Retina (tissue), 1 donor: ENCODE data around the gene NOX5.

Experiments used
- DNase-seq: peaks from one replicate; pipeline ENCODE4 v3.0.0-alpha.2; 2016

NOX5 gene

GRCh38 chr15:68992696-68993095 is 21.8 kb upstream of the NOX5 start:
- no peak for DNase-seq

DNA sequence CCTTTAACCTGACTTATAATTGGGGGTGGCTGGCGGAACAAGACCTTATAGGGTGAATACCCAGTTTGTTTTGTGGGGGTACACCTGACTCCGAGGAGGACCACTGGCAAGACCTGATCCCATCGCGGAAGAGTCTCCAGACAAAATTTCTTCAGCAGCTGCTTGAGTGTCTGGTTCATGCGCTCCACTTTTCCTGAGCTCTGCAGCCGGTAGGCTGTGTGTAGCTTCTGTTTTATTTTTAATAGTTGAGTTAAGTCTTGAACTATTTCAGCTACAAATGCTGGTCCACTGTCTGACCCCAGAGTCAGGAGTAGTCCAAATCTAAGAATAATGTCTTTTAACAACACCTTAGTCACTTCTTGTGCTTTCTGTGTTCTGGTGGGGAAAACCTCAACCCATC is 21.2 kb upstream of the NOX5 start:
- DNase-seq = no peak

- DNase-seq = no peak
Observed at GRCh38 chr15:68994149-68994548, 20.3 kb upstream of the NOX5 start.

GRCh38 chr15:68994981-68995761 is 19.3 kb upstream of the NOX5 start:
- no peak for DNase-seq

- no peak for DNase-seq
Observed at GRCh38 chr15:68997050-68997449, 17.4 kb upstream of the NOX5 start.

DNA sequence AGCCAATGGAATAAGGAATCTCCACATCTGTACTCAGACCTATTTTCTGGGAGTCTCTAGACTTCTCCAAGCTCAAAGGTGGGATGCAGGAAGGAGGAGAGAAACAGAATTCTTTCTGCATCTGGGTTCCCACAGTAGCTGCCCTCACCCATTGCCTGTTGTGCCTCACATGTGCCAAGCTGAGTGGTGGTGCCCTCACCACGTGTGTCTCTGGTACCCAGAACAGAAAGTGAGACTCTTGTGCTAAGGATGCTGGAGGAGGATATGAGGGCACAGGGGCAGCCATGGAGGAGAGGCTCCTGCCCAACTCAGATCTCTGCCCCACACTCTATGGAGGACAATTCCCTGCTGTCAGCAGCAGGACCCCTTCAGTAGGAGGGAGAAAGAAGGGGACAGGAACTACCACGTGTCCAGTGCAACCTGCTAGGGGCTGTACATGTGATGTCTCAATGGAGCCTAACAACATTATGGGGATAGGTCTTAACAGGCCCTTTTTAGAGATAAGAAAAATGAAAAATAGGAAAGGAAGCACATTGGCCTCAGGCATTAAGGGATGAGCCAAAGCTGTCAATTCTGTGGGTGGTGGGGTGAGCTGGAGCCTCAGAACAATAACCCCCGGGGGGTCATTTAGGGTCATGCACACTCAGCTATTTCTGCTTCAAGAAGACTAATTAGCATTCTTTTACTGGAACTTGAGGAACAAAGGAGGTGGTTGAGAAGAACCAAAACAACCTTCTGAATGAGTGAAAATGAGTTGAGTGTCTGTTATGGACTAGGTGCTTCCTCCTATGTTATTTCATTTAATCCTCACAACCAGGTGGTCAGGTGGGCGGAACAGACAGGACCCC is 16.3 kb upstream of the NOX5 start:
- no peak for DNase-seq

GRCh38 chr15:68999091-68999490 is 15.4 kb upstream of the NOX5 start:
- no peak for DNase-seq

DNA sequence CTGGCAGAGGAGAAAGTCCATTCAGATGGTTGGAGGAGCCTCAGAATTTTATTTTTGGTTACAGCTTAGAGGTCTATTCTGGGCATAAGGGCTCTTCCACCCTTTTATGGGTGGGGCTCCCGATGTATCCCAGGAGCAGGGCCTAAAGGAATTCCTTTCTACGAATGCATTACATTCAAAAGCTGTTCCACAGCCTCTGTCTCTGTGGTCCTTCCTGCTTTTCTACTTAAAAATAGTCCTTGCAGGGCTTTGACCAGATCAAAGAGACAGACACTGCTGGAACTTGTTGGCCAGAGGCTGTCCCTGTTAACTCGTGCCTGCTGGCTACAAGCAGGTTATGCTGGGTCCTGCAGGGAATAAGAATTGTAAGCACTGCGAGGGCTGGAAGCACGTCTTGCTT is 14.4 kb upstream of the NOX5 start:
- no peak for DNase-seq

GRCh38 chr15:69000725-69001503 is 13.6 kb upstream of the NOX5 start:
- DNase-seq = no peak

DNA sequence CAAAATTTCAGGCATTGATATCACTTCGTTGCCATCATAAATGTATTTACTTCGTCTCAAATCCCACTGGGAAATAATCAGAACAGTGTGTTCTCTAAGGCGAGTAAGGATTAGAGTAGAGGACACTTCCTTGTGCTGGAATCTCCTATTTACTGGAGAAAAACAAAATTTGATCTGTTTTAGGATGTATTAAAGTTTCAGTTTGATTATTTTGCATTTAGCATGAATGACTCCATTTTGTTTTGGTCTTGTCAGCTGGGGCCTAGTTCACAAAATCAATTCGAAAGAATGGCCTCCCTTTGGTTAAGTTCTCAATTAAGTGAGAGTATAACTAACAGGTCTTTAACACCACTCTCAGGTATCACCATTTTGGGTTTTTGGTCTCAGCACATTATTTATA is 11.7 kb upstream of the NOX5 start:
- DNase-seq = no peak

DNA sequence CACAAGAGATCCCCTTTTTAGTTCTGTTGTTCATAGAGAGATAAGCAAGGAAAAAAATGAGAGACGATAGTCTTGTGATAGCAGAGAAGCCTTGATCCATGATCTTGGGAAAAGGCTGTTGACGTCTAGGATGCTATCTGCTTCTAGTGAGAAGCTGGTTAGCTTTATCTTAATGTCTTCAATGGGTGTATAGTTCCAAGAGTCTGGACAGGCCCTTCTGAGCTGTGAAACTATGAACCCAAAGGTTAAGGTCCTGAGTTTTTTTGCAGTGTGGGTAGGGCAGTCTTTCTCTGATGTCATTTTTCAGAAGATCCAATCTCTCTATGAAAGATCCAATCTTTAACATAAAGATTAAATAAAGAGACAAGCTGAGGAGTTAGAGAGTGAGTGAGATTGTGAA is 10.5 kb upstream of the NOX5 start:
- no peak for DNase-seq

- no peak for DNase-seq
Observed at GRCh38 chr15:69008056-69008455, 6.4 kb upstream of the NOX5 start.

DNA sequence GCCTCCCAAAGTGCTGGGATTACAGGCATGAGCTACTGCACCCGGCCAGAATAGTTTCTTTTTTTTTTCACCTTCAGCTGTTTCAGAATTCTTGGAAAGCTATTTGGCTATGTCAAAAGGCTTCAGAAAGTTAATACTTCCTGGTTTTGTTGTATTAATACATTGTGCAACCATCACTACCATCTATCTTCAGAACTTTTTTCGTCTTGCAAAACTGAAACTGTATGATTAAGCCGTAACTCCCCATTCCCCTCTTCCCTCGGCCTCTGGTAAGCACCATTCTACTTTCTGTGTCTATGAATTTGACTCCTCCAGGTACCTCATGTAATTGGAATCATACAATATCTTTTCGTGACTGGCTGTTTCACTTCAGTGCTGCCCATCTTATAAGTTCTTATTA is 5.2 kb upstream of the NOX5 start:
- DNase-seq = no peak

- no peak for DNase-seq
Observed at GRCh38 chr15:69011641-69012040, 2.9 kb upstream of the NOX5 start.

- DNase-seq = no peak
Observed at GRCh38 chr15:69012761-69013364, 1.6 kb upstream of the NOX5 start.

DNA sequence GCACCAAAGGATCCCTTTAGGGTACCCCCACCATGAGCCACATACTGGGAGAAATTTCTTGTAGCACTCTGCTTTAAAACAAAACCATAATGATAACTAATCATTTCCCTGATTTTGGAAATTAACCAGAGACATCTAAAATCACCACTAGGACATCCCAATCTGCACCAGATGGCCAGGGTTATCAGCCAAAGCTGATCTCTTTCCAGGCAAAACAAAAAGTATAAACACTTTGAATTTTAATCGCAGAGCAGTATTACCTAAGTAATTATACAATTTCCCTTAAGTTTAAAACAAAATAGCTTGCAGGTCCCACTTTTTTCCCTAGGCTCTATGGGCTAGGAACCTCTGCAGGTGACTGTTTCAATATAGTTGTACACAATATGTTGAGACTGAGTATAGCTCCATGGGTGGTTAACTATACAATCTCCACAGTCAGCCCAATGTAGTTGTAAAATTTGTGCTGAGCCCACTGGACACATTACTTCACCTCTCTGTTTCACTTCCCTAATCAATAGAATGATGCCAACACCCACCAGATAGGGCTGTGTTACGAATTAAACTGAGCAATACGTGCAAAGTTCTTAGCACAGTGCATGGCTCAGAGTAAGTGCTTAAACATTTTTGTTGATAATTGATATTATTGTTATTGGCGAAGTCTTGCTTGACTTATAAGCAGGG is 629 bp upstream of the NOX5 start:
- DNase-seq = no peak

- DNase-seq = no peak
Observed at GRCh38 chr15:69015591-69015990, 1.1 kb downstream of the NOX5 start.

GRCh38 chr15:69016021-69016595 is 1.6 kb downstream of the NOX5 start:
- no peak for DNase-seq

DNA sequence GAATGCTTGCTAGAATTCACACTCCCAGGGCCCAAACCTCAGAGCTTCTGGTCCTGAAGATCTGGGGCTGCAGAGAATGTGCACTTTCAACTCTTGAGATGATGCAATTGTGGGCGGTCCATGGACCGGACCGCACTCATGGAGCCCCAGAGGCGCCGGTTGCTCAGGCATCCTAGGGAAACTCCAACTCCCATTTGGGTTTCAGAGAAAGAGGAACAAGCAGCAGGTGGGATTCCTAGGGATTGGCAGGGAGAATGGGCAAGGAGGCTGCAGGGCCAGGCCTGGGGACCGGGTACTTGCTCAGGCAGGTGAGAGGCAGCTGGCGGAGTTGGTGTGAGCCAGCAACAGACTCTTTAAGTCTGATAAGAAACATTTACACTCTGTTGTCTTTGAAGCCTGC is 3.5 kb downstream of the NOX5 start:
- no peak for DNase-seq

- DNase-seq = no peak
Observed at GRCh38 chr15:69018951-69019350, 4.5 kb downstream of the NOX5 start.

DNA sequence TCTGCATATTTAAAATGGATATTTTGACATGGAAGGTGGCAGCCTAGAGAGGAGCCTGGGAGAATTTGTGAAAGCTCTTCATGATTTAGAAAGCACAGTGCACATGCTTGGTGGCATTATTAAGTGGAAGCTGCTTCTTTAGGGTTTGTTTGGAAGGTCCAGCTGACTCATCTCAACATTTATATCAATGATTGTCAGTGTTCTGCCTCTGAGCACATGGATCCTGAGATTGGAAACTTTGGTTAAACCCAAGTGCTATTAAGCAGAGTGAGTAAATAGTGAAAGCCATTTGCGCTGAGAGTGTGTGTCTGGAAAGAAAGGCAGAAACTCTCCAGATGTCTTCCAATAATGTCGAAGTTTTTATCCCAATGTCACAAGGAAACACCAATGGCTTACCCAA is 7.4 kb downstream of the NOX5 start:
- DNase-seq = no peak

DNA sequence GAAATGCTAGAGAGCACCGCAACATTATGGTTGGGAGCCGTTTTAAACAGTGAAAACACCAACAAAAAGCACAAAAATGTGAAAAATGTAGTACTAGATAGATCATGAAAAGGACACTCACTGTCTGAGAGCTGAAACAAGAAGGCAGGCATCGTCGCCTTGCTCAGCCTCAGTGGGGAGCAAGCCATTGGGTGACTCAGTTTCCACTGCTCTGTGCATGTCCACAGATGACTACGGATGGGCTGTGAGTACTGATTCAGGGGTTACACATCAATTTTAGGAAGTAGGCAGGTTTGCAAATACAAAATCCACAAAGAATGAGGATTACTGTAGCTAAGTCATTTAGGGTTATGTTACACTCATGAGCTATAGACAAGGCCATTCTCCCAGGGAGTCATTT is 10.8 kb downstream of the NOX5 start:
- DNase-seq = no peak
